HG02588 (cell line): Measurements from ENCODE around the gene KCNH3.
"Not testable (repeated sequence)": the region's sequence is repeated elsewhere in the genome, so short reads cannot be mapped to it uniquely, and the experiment has no call there.

Experiments used
- ATAC-seq: cut with Tn5 transposase; IDR thresholded peaks from one replicate; pipeline ENCODE4 v1.9.1; 2021; ENCODE audit warnings: mild to moderate bottlenecking, moderate library complexity; ENCODE audit not compliant: unreplicated experiment

Gene KCNH3, protein sequence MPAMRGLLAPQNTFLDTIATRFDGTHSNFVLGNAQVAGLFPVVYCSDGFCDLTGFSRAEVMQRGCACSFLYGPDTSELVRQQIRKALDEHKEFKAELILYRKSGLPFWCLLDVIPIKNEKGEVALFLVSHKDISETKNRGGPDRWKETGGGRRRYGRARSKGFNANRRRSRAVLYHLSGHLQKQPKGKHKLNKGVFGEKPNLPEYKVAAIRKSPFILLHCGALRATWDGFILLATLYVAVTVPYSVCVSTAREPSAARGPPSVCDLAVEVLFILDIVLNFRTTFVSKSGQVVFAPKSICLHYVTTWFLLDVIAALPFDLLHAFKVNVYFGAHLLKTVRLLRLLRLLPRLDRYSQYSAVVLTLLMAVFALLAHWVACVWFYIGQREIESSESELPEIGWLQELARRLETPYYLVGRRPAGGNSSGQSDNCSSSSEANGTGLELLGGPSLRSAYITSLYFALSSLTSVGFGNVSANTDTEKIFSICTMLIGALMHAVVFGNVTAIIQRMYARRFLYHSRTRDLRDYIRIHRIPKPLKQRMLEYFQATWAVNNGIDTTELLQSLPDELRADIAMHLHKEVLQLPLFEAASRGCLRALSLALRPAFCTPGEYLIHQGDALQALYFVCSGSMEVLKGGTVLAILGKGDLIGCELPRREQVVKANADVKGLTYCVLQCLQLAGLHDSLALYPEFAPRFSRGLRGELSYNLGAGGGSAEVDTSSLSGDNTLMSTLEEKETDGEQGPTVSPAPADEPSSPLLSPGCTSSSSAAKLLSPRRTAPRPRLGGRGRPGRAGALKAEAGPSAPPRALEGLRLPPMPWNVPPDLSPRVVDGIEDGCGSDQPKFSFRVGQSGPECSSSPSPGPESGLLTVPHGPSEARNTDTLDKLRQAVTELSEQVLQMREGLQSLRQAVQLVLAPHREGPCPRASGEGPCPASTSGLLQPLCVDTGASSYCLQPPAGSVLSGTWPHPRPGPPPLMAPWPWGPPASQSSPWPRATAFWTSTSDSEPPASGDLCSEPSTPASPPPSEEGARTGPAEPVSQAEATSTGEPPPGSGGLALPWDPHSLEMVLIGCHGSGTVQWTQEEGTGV

DNA sequence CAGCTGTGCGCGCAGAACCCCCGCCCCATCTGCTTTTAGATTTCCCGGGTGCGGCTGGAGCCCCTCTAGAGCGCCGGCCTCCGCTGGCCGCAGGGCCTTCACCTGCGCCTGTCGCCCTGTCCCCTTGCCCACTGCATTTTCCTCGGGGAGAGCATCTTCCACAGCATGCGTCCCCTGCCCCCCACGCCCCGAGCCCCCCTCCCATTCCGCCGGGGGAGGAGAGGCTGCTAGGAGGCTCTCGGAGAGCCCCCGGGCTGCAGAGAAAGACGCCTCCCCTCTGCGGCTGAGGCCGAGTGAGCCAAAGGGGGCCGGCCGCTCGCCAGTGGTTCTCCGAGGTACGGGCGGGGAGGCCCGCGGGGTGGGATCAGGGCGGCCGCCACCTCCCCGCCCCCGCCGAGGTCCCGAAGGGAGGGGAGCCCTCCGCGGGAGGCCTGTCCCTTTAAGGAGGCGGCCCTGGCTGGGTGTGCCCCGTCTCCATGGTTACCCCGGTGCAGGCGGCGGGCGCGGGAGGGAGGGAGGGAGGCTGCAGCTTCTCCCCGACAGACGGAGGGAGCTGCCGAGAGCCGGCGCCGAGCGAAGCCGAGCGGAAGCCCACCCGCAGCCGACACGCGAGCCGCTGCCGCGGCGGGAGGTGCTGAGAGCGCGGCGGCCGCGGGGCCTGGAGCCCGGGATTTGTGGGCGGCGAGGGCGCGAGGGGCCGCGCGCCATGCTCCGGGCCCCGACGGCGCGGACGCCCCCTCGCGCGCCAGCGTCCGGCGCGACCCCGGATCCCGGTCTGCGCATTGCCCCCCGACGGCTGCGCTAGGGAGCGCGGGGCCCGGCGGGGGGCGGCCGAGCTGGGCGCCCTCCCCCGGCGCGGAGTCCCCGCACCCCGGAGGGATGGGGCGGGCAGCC lies at the start of gene KCNH3:
Gene KCNH3, plus strand, starts transcription at position 521 of the 894 bp plus-strand sequence. CDS start 387 bp downstream, outside the sequence.
- ATAC-seq = peak; percentile 61

DNA sequence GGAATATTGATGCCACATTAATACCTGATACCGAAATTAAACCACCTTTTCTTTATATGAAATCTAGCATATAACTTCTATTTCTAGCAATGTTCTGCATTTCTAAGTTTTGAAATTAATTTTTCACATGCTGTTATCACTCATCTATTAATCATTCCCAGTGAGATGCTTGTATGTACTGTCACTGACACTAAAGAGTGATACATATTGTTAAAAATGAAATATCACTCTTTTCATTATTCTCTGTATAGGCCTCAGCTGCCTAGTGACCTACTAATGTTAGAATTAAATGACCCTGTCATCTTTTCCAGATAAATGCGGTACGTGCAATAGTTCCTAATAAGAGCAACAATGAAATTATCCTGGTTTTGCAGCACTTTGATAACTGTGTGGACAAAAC lies 49.7 kb upstream of the KCNH3 start:
- no peak for ATAC-seq

GRCh38 chr12:49489720-49490119 lies 49.1 kb upstream of the KCNH3 start:
- ATAC-seq = no peak

GRCh38 chr12:49491823-49492222 lies 47.0 kb upstream of the KCNH3 start:
- ATAC-seq = no peak

GRCh38 chr12:49493900-49494299 lies 44.9 kb upstream of the KCNH3 start:
- ATAC-seq = no peak

DNA sequence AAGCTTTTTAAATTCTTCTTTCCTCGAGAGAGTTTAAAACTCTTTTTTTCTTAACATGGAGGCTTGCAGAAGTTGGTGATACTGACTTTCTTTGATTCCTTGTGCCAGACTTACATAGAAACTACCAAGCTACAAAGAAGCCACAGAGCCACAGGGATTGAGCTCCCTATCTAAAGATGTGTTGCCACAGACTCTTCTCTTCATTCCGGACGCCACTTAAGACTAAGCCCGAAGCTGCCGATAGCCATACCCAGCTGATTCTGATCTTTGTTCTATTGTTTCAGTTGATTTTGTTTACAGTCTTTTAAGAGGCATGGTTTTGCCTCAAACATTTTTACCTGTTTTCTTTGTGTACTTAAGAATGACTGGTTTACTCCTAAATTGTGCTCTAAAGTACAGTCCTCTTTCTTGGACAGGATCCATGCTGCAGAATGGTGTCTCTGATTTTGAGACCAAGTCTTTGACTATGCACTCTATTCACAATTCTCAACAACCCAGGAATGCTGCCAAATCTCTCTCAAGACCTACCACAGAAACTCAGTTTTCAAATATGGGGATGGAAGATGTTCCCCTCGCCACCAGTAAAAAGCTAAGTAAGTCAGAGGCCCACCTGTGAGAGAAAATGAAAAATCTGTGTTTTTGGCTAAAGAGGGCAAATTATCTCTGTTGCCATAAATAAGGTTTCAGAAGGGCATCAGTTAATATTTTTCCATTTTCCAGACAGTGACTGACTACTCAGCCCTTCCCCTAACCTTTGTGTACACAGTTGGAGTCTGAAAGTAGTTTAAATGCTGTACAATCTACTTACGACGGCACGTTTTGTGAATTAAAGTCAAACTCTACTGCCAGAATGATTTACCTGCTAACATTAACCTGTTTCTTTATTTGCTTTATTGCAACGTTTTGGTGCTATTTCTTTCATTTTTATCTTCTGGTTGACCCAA lies 42.1 kb upstream of the KCNH3 start:
- ATAC-seq = no peak

GRCh38 chr12:49501895-49502294 lies 36.9 kb upstream of the KCNH3 start:
- no peak for ATAC-seq

GRCh38 chr12:49502590-49502989 lies 36.2 kb upstream of the KCNH3 start:
- no peak for ATAC-seq

GRCh38 chr12:49503674-49504180 lies 35.1 kb upstream of the KCNH3 start:
- no peak for ATAC-seq

- no peak for ATAC-seq
These were observed 33.2 kb upstream of the KCNH3 start for GRCh38 chr12:49505672-49506071.

DNA sequence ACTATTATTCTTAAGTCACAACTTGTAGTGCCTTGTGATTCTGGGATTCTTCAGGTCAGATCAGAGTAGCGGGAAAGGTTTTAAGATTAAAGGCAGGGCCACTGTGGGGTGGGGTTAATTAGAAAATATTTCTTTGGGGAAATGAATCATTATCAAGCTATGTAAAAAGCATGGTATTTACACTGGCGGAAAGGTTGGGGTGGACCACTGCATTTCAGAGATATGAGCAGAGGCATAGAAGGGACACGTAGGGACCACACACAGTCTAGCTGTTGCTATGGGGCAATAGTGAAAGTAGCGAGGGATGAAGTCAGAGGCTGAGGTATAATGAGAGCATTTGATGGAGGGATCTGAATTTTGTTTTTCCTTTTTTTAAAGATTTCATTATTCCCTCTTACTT lies 31.7 kb upstream of the KCNH3 start:
- ATAC-seq = no peak

DNA sequence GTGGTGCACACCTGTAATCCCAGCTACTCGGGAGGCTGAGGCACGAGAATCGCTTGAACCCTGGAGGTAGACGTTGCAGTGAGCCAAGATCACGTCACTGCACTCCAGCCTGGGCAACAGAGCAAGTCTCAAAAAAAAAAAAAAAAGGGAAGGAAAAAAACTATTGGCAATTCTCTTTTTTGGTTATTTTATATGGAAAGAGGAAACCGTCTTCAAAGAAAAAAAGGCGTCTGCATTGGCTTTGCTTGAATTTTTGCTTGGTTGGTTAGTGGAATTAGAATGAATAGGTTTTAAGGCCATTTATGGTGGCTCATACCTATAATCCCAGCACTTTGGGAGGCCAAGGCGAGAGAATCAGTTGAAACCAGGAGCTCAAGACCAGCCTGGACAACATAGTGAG lies 29.1 kb upstream of the KCNH3 start:
- not testable (repeated sequence) for ATAC-seq

DNA sequence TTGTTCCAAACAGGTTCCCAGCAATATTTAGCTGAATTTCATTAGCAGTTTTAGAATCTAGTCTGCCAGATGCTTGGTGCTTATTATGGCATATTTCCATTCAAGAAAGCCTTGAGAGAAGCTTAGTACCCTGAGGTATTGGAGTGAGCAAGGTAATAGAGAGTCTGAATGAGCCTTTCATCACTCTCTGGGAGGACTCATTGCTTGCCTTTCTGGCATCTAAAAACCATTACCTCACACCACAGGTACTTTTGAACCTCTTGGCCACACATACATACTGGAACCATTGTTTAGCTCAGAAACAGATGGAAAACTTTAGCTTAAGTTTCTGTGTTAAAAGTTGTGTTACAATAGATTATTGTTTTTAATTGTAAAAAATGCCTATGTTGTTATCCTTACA lies 27.4 kb upstream of the KCNH3 start:
- ATAC-seq = no peak

GRCh38 chr12:49512546-49512945 lies 26.3 kb upstream of the KCNH3 start:
- ATAC-seq = no peak

GRCh38 chr12:49515266-49515665 lies 23.6 kb upstream of the KCNH3 start:
- no peak for ATAC-seq

GRCh38 chr12:49518914-49519573 lies 19.8 kb upstream of the KCNH3 start:
- ATAC-seq = no peak

DNA sequence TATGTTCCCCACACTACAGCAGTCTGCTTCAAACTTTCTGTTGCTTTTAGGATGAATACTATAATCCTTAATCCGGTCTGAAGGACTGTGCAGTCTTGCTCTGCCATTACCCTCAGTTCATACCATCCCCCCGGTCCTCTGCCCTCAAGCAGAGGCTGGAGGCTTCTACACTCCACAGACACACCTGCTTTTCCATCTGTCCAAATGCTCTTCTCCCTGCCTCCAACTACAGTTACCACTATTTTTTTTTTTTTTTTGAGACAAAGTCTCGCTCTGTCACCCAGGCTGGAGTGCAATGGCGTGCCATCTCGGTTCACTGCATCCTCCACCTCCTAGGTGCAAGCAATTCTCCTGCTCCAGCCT lies 19.3 kb upstream of the KCNH3 start:
- ATAC-seq = no peak

DNA sequence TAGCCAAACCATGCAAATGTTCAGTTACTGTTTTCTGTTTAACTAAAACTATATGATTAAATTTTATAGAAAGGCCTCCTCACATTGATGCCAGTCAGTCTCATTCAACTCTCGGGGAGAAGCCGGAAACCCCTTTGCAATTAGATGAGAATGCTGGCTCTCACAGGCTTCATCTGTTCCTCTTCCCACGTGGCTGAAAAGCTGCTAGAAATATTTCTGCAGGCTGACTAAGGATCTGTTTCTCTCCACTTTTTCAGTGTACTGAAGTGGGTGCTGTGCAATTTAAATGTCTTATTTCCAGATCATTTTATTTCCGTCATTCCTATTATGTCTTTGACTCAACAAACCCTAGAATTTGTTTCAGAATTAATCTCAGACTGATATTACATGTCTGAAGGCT lies 17.4 kb upstream of the KCNH3 start:
- no peak for ATAC-seq
